GM12872 (cell line): ENCODE data around the gene DRGX.

ENCODE experiments used
- CTCF ChIP-seq: IDR thresholded peaks from 3 replicates; pipeline ENCODE4 v1.5.1; 2011; ENCODE audit warnings: low read depth, mild to moderate bottlenecking, low read length, moderate library complexity; ENCODE audit not compliant: insufficient read depth

The DRGX gene

DNA sequence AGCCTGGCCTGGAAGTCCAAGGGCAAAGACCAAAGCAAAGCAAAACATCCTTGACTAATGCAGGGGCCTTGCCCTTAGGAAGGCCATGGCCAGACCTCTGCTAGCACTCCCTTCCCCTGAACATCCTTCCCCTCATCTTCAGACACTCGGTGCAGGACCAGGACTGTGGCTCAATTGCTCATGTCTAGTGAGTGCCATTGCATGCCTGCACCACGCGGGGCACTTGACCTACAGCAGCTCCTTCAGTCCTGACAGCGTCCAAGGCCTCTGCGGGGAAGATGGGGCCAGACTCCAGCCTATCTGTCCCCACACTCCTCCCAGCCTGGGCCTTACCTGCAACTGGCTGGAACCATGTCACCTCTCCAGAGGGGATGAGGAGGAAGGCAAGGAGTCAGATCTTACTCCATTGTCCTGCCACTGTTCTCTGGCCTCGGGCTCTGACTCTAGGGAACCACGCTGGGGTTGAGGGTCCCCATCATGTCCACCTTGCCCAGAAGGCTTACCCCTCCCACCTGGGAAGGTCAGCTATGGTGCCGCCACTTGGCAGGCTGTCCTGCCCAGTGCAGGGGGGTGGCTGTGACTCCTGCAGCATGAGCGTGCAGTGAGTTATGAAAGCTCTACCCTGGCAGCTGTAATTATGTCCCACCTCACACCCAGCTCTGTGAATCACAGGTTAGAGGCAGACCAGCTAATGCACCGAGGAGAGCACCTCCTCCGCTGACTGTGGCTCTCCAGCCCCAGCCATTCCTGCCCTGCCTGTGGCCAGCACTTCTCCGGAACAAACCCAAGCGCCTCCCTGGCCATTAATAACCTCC, 16.1 kb downstream of the DRGX start:
- TF ChIP-seq CTCF = peak; percentile 63

DNA sequence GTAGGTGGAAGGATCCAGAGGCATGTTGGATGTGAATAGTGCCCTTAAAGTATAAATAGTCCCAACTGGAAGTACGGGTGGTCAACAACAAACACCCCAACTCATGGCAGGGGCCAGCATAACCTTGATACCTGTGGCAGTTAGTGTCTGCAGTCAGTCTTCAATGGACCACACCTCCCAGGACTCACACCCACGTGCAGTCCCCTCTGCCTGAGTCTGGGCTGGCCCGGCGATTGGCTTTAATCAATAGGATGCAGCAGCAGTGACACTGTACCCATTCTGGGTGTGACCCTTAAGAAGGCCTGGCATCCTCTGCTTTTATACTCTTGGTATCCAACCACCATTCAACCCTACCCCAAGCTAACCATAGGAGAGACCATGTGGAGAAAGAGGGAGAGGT, 18.6 kb downstream of the DRGX start:
- TF ChIP-seq CTCF = no peak

- no peak for TF ChIP-seq CTCF
Measured at GRCh38 chr10:49375611-49376010, 20.3 kb downstream of the DRGX start.

GRCh38 chr10:49374740-49375139, 21.1 kb downstream of the DRGX start:
- no peak for TF ChIP-seq CTCF

DNA sequence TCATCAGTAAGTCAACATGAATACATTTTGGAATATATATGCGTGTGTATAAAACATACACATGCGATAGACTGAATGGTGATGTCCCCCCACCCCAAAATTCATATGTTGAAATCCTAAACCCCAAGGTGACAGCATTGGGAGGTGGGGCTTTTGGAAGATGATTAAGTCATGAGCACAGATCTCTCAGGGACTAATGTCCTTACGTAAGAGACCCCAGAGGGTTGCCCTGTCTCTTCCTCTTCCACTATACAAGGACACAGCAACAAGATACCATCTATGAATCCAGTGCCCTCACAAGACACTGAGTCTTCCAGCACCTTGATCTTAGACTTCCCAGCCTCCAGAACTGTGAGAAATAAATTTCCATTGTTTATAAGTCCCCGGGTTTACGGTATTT, 22.5 kb downstream of the DRGX start:
- TF ChIP-seq CTCF = no peak

GRCh38 chr10:49371967-49372366, 23.9 kb downstream of the DRGX start:
- no peak for TF ChIP-seq CTCF

DNA sequence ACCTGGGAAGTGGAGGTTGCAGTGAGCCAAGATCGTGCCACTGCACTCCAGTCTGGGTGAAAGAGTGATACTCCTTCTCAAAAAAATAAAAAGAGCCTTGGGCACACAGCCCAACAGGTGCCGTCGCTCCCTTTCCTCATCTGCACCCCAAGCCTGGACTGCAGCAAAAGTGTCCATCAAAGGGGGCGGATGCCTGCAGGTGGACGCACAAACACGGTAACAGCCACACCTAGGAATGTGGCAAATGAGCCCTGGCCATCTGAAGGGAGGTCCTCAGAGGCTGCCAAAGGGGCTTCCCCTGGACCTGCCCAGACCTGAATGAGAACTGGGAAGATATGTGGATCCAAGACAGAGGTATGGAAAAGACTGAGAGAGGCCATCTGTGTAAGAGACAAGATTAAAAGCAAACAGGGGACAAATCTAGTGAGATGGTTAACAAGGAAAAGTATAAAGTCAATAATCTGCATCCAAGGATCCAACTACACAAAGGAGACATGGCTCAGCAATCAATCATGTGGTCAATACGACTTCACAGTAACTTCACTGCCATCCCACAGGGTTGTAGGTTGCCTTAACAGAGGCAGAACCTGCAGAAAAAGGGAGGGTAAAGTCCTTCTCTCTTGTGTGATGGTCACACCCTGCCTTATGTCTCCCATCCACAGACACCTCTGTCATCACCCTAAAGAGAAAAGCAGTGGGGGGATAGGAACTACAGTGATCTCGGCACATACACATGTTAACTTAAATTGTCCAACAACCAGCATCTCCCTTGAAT, 25.4 kb downstream of the DRGX start:
- no peak for TF ChIP-seq CTCF
